Measurements from ENCODE around the gene VASN. TPM values are rescaled to one million over a fixed set of nuclear protein-coding genes. Genes with fewer than 3 reads are reported as not detected.

VASN gene
- total RNA-seq, 1 donor from 2014 or later, result 38.4 TPM

Other genes with a start within 250 kb of the VASN start
- 1.9 TPM for gene SRL, start 129.8 kb upstream of the VASN start, total RNA-seq
- 12.7 TPM for gene TFAP4, start 98.8 kb upstream of the VASN start, total RNA-seq
- gene GLIS2, start 55.8 kb upstream of the VASN start, total RNA-seq, result 39.4 TPM
- 37.8 TPM for gene PAM16, start 20.5 kb upstream of the VASN start, total RNA-seq
- 51.5 TPM for gene CORO7, start 44.7 kb downstream of the VASN start, total RNA-seq
- gene DNAJA3, start 54.0 kb downstream of the VASN start, total RNA-seq, result 27.8 TPM
- 32.8 TPM for gene NMRAL1, start 102.8 kb downstream of the VASN start, total RNA-seq
- 26.3 TPM for gene HMOX2, start 104.5 kb downstream of the VASN start, total RNA-seq
- 40.6 TPM for gene CDIP1, start 166.9 kb downstream of the VASN start, total RNA-seq
- gene C16orf96, start 184.5 kb downstream of the VASN start, total RNA-seq, result 0.22 TPM
- 30.8 TPM for gene UBALD1, start 243.0 kb downstream of the VASN start, total RNA-seq

All from sciatic nerve (tissue), 1 donor.